ENCODE measurements around the gene ACAP2.

Gene ACAP2

DNA sequence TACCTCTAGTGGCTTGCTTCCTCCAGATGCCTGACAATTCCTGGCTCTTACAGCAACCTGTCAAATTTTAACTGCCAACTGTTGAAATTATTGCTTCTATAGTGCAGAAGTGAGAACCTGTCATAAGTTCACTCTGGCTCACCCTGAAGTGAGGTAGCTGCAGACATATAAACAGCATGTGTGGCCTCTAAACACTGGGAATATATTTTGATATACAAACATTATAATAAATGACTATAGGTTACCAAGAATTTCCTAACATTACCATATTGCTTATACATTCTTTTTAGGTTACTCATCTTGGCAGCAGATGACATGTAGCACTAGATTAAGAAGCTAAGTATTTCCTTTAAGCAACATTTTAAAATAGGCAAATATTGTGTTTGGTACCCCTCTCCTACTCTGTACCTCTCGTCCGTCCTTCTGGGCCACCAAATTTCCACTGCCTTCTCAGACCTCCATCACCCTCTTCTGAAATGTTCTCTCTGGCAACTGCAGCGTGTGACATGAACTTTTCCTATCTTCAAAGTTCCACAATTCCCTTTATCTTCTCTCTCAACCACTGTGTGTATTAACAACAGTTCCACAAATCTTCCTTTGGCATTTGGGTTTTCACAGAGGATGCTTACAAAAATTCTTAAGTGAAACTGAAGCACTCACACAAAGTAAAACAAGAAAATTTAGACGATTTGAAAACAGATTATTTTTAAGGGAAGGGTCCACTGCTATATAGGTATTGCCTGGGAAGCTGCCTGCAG is 156.5 kb downstream of the ACAP2 start:
- no peak for DNase-seq

DNA sequence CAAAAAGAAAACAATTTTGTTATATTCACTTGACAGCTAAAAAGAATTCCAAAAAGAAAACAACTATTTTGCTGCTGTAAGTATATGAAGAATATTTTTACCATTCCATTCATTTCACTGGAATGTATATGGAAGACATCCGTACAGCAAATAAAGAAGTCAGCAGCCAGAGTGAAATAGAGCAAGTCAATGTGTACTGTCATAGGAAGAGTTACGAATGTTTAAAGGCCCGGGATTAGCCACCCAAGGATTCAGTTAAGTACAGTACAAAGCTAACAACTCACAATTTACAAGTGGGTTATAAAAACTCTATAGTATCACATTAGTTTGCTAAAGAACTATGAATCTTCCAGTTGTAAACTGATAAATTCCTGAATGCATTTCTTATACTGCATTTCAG is 157.4 kb downstream of the ACAP2 start:
- no peak for DNase-seq

DNA sequence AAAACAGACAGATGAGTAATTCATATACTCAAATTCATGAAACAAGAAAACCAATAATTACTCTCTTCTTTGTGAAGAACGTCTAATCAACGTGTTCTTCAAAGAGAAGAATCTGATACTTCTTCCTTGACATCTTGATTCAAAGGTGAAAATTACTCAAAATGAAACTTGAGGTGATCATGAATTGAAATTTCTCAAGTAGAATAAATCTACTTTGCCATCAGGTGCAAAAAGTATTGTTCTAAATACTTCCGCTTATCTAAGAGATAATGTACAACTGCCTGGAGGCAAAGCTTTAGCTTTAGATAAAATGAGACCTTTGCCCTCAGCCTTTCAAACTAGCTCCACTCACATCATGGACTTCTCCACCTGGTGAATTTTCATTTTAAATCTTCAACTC is 158.0 kb downstream of the ACAP2 start:
- DNase-seq, result no peak

DNA sequence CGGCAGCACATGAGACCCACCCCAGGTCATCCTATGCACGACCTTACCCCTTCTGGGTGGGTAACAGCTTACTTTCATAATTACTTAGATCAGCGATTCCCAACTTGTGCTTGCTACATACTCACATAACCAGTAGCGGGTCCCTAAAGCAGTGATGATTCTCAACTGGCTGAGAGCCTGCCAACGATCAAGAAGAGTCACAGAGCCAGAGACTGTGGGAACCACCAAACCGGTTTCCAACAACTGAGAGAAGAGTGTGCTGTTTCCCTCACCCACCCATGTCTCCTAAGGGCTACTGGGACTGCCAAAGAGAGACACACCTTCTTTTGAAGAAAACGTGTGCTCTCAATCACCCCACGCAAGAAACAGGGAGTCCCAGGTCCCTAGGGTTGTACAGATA is 159.9 kb downstream of the ACAP2 start:
- DNase-seq, result no peak

DNA sequence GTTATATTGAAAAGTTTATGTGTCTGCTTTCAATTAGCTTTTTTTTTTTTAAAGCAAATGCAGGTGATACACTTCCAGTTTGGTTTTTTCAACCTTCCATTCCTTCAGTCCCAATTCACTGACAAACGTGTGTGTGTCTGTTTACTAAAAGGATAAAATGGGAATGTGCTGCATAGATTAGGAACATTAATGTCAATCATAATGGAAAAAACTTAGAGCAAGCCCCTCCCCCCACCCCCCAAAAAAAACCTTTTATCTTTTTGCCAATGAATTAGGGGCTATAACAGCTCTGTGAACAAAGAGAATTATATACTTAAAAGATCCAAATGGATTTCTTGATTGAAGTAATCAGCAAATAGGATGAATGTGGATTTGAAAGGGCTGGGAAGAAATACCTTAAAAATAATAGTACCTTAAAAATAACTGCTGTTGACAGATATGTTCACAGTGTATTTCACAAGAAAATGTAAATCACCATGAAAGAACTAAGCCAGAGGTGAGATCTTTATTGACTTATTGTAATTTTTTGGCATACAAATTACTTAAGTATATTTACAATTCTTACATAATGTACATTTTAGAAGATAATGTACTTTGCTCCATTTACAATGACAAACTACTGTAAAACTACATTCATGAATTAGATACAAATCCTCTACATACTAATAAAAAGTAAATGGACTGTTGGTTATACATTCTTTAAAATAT is 168.4 kb downstream of the ACAP2 start:
- no peak for DNase-seq

- DNase-seq, result peak; percentile 97
Measured at GRCh38 chr3:195271410-195272243, 171.2 kb downstream of the ACAP2 start.

GRCh38 chr3:195270817-195271409 is 171.9 kb downstream of the ACAP2 start, which contains the start of gene XXYLT1:
TSS of gene XXYLT1 (minus strand) at chr3:195271159. CDS start at chr3:195271058, 101 bp downstream.
- peak; percentile 96 for DNase-seq

DNA sequence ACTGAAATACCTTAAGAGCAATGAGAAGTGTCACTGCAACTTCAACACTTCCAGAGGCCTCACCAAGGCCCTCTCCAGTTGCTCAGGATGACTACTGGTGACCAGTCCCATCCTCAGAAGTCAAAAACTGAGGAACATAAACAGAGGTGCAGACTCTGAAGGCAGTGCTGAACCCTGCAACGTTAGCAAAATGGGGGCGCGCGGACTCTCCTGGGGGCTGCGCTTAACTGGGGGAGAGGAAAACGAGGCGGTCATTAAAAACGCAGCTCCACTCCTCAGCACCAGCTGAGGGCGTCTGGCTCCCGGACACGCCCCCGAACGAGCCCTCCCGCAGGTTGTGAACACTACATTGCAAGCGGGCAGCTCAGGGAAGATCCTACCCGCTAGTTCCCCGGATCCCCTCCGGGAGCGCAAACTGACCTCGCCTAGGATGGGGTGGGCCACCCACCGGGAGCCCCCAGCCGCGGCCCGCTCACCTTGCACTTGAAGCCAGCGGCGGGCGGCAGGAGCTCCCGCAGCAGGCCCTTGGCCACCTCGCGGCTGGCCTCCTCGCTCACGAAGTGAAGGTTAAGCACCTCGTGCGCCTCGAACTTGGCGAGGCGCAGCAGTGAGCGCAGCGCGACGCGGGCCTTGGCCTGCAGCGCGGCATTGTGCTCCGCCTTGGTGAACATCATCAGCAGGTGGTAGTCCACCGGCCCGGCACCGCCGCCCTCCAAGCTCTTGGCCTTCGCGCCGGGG is 172.6 kb downstream of the ACAP2 start:
- peak; percentile 65 for DNase-seq

DNA sequence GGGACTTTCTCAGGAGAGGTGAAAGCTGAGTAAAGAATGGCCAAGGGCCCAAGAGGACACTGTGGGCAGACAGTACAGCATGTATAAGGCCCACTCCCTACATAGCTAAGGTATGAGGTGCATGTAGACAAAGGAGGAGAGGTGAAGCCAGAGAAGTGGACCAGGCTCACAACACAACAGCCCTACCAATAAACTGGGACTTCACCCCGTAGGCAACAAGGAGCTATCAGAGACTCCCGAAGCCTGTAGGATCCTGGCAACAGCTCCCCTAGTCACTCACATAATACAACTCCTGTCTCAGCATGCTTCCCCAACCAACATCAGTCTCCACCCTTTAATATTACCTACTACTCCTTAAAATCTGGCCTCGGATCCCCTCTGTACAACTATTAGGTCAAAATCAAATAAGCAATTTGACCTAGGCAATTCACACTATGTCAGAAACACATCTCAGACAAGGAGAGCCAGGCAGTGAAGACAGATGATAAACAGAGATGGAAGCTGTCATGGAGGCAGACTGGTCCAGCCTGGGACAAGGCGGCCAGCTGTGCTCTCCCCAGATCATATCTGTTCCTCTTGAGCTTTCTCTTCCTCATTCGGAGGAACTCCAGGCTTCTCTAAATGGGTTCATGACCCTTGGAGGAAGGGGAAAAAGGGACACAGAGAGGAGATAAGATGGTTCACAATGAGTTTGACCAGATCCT is 173.3 kb downstream of the ACAP2 start:
- no peak for DNase-seq

DNA sequence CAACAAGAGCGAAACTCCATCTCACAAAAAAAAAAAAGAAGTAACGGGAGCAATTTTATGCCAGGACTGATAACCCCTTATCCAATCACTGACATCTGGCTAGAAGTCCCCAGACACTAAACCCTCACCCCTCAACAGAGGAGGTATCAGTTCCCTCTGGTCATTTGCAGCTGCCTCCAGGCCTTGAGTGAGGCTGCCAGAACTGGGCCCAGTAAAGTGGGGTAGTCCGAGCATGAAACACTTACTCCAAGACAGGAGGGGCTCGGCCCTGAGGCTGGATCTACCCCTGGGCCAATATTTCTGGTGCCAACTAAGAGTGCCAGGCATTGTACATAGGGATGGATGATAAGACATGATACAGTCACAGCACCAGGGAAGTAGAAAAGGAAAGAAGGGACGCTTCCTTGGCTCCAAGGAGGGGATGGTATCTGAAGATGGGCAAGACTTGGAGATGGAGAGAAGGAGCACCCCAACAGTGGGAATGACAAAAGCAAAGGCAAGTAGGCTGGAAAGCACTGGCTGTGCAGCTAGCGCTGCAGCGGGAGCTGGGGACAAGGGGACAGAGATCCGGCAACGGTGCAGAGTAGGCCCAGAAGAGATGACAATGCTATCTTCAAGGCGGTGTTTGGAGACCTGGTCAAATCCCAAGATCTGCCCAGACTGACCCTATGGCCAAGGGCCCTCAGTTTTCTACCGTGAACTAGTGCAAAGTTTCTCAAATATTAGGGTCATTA is 174.1 kb downstream of the ACAP2 start:
- DNase-seq, result no peak

GRCh38 chr3:195267096-195267495 is 175.7 kb downstream of the ACAP2 start:
- no peak for DNase-seq

GRCh38 chr3:195266428-195266827 is 176.4 kb downstream of the ACAP2 start:
- DNase-seq, result no peak

DNA sequence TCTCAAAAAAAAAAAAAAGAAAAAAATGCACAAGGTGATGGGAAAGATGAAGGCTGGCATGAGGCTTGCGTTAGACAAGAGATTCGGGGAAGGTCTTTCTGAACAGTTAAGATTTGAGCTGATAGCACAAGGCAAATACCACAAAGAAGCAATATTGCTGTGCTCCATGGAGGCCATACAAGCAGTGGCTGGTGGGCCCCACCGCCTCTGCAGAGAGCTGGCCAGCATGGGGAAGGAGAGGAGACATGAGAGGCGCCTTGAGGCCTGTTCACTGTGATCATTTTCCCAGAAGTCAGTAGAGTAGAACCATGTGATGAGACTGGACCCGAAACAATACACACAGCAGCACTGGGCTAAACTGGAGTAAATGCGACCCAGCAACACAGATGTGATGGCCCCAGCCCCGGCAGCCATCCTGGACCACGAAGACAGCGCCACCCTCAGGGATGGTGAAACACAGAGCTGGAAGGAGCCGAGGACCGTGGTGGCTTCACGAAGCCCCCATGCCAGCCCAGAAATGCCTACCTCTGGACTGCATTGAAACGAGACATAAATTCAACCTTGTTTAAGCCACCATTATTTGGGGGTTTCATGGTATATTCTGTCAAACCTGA is 177.3 kb downstream of the ACAP2 start:
- DNase-seq, result no peak

- no peak for DNase-seq
Measured at GRCh38 chr3:195263925-195264600, 178.8 kb downstream of the ACAP2 start.

- DNase-seq, result no peak
Measured at GRCh38 chr3:195263193-195263924, 179.5 kb downstream of the ACAP2 start.

DNA sequence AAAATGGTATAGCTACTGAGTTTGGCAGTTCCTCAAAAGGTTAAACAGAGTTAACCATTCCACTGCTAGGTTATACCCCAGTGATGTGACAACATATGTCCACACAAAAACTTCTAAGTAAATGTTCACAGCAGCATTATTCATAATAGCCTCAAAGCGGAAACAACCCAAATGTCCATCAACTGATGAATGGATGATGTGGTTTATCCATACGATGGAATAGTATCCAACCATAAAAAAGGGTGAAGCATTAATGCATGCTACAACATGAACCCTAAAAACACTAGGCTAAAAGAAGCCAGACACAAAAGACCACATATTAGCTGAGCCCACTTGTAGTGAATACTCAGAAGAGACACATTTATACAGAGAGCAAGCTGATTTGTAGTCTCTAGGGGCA is 180.9 kb downstream of the ACAP2 start:
- no peak for DNase-seq

- no peak for DNase-seq
Measured at GRCh38 chr3:195260280-195260905, 182.4 kb downstream of the ACAP2 start.

DNA sequence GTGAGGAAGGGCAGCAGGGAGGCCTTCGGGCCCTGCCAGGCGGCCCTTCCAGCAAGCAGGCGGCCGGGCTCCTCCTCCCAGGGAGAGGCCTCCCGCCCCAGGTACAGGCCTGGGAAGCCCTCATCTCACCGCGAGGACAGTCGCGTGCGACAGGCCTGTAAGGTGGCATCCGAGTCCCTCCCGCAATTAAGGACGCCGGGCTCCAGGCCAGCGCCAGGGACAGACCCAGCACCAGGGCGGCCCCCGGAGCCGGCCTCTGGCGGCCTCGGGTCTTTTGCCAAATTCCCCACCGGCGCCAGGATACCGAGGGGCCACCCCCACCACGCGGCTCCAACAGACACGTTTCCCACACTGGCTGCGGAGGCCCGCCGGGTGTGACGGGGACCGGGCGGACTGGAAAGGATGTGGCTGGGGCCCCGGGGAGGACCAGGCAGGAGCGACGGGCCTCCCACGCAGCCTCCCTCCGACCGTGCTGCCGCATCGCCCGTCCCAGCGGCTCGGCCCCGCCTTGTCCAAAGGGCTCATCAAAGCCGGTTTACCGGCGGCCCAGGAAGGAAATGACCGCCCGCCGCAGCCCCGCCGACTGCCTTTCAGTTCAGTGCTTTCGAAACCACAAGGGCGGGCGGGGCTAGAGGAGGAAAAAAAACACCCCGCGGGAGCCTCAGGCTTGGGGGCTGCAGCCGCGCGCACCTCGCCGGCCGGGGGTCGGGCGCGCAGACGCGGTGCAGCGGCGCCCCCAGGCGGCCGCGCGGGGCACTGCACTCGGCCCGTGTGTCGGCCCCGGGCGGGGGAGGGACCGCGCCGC is 183.1 kb downstream of the ACAP2 start:
- peak; percentile 95 for DNase-seq
